Hepatocyte (in vitro differentiated cells): ENCODE measurements around the gene VWA2. TPM values are rescaled to one million over a fixed set of nuclear protein-coding genes. Genes with fewer than 3 reads are reported as not detected.
A peak's percentile ranks its signal among the peaks of the same experiment; 100 is the strongest.

Experiments
- DNase-seq: peaks from one replicate; pipeline ENCODE4 v3.0.0-alpha.2; 2016; ENCODE audit warnings: low spot score
- H2AFZ ChIP-seq: fragments of 200-600 bp; sonication (generic); 2 replicates; pipeline ENCODE4 v1.6.0; 2016; ENCODE audit warnings: antibody characterized with exemption, mild to moderate bottlenecking
- H3K27ac ChIP-seq: fragments of 200-600 bp; sonication (generic); 2 replicates; pipeline ENCODE4 v1.5.1; 2016; ENCODE audit warnings: mild to moderate bottlenecking
- H3K27me3 ChIP-seq: fragments of 200-600 bp; sonication (generic); 2 replicates; pipeline ENCODE4 v1.6.1; 2016
- H3K36me3 ChIP-seq: fragments of 200-600 bp; sonication (generic); replicated peaks from 2 replicates; pipeline ENCODE4 v1.5.1; 2016; ENCODE audit warnings: low read depth; ENCODE audit not compliant: insufficient read depth
- H3K4me1 ChIP-seq: fragments of 200-600 bp; sonication (generic); 2 replicates; pipeline ENCODE4 v1.5.1; 2016; ENCODE audit warnings: mild to moderate bottlenecking, moderate library complexity; ENCODE audit not compliant: insufficient read depth
- H3K4me2 ChIP-seq: fragments of 200-600 bp; sonication (generic); 2 replicates; pipeline ENCODE4 v1.6.0; 2016
- H3K4me3 ChIP-seq: fragments of 200-600 bp; sonication (generic); 2 replicates; pipeline ENCODE4 v1.5.1; 2016; ENCODE audit warnings: mild to moderate bottlenecking
- H3K79me2 ChIP-seq: fragments of 200-600 bp; sonication (generic); 2 replicates; pipeline ENCODE4 v1.6.0; 2017; ENCODE audit warnings: mild to moderate bottlenecking
- H3K9me2 ChIP-seq: fragments of 200-600 bp; sonication (generic); replicated peaks from 2 replicates; pipeline ENCODE4 v1.6.0; 2017; ENCODE audit warnings: mild to moderate bottlenecking; ENCODE audit not compliant: insufficient read depth
- H3K9me3 ChIP-seq: fragments of 200-600 bp; sonication (generic); 2 replicates; pipeline ENCODE4 v1.5.1; 2016; ENCODE audit warnings: low read depth, mild to moderate bottlenecking
- H4K20me1 ChIP-seq: fragments of 200-600 bp; sonication (generic); 2 replicates; pipeline ENCODE4 v1.6.0; 2016; ENCODE audit warnings: mild to moderate bottlenecking; ENCODE audit not compliant: insufficient read depth, poor library complexity, severe bottlenecking
- EZH2 ChIP-seq: fragments of 200-600 bp; sonication (generic); IDR thresholded peaks from 2 replicates; pipeline ENCODE4 v1.6.1; 2016; ENCODE audit warnings: antibody characterized with exemption, mild to moderate bottlenecking, borderline replicate concordance
- EZH2phosphoT487 ChIP-seq: fragments of 200-600 bp; sonication (generic); IDR thresholded peaks from one replicate; pipeline ENCODE4 v1.6.1; 2018; ENCODE audit warnings: antibody characterized with exemption, mild to moderate bottlenecking, low read depth, moderate library complexity; ENCODE audit not compliant: unreplicated experiment, severe bottlenecking
- WGBS: methylation state at CpG from one replicate; pipeline ENCODE4 v1.1.6; 2016; ENCODE audit warnings: low lambda C conversion rate; ENCODE audit errors: missing lambda C conversion rate; 5-methylcytosine and 5-hydroxymethylcytosine counted together
- polyA plus RNA-seq: library from polyadenylated mRNA; unstranded; fragments of >200 nt; fragmentation: Nextera tagmentation; extraction: Ambion mirVana; gene quantifications from 2 replicates; pipeline ENCODE4 v1.2.1, GENCODE V29; 2016
- total RNA-seq: library from RNA; depleted of rRNA; stranded (reverse); fragments of >200 nt; gene quantifications from 2 replicates; pipeline ENCODE4 v1.2.3, GENCODE V29; 2014
- TF ChIP-seq, protein P1 (sequence below): fragments of 200-600 bp; sonication (generic); IDR thresholded peaks from 2 replicates; pipeline ENCODE4 v1.5.1; 2016; ENCODE audit warnings: antibody characterized with exemption, mild to moderate bottlenecking; ENCODE audit not compliant: poor library complexity

The VWA2 gene
- total and polyA plus RNA-seq, 2 experiments from 2014 or later = 6.3 to 12.3 TPM

DNA sequence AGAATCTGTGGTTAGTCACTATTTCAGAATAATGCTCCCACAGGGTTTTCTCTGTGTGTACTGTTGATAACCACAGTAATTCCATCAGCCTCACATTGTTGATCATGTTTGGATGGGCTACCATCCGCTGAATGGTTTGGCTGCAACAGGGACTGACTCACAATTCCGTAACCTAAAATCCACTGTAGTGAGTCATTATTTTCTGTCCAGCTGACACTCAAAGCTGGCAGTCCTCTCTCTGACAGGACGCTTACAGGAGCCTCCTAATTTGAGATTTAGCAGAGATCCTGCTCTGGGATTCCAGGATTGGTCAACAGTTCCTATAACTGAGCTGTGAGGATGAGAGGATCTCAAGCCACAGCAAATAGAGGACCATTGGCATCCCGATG is 32.7 kb downstream of the VWA2 start:
- peak; percentile 44 for DNase-seq
- 45% methylated on average over 4 of the region's 4 CpGs for WGBS
- TF ChIP-seq, protein P1, sequence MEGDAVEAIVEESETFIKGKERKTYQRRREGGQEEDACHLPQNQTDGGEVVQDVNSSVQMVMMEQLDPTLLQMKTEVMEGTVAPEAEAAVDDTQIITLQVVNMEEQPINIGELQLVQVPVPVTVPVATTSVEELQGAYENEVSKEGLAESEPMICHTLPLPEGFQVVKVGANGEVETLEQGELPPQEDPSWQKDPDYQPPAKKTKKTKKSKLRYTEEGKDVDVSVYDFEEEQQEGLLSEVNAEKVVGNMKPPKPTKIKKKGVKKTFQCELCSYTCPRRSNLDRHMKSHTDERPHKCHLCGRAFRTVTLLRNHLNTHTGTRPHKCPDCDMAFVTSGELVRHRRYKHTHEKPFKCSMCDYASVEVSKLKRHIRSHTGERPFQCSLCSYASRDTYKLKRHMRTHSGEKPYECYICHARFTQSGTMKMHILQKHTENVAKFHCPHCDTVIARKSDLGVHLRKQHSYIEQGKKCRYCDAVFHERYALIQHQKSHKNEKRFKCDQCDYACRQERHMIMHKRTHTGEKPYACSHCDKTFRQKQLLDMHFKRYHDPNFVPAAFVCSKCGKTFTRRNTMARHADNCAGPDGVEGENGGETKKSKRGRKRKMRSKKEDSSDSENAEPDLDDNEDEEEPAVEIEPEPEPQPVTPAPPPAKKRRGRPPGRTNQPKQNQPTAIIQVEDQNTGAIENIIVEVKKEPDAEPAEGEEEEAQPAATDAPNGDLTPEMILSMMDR = no peak
- TF ChIP-seq EZH2phosphoT487 = no peak
- no peak for TF ChIP-seq EZH2

DNA sequence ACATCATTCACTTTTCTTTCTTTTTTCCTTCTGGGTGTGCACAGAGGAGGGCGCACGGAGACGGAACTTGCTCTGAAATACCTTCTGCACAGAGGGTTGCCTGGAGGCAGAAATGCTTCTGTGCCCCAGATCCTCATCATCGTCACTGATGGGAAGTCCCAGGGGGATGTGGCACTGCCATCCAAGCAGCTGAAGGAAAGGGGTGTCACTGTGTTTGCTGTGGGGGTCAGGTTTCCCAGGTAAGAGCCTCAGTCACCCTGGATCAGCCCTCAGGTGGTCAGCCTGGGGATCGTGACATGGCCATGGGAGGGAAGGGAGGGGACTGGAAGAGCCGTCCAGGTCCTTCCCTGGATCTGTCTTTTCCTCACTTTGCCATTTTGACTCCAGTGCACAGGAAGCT is 33.6 kb downstream of the VWA2 start:
- no peak overlapping the region for H3K27ac ChIP-seq
- H3K4me1 ChIP-seq = peaks cover 4% of the 10 kb centered on the region
- no peaks in the 10 kb centered on the region for H3K79me2 ChIP-seq
- TF ChIP-seq EZH2phosphoT487 (no peak), EZH2 (no peak)
- TF ChIP-seq, protein P1 = no peak
- H3K9me2 ChIP-seq = no peaks in the 10 kb centered on the region
- no peaks in the 10 kb centered on the region for H3K9me3 ChIP-seq
- no peak for DNase-seq
- no peaks in the 10 kb centered on the region for H3K36me3 ChIP-seq
- H4K20me1 ChIP-seq = no peaks in the 10 kb centered on the region
- H2AFZ ChIP-seq = no peak overlapping the region
- no peak overlapping the region for H3K4me2 ChIP-seq
- 91% methylated on average over 6 of the region's 6 CpGs for WGBS
- no peak overlapping the region for H3K4me3 ChIP-seq
- no peaks in the 10 kb centered on the region for H3K27me3 ChIP-seq

More for the DNA sequence above, 32.7 kb downstream of the VWA2 start:
- Histone ChIP-seq H2AFZ (no peak overlapping the region), H4K20me1 (no peaks in the 10 kb centered on the region), H3K27ac (peak overlapping the region; percentile 35), H3K79me2 (no peaks in the 10 kb centered on the region), H3K4me3 (no peak overlapping the region), H3K36me3 (no peaks in the 10 kb centered on the region), H3K27me3 (no peaks in the 10 kb centered on the region), H3K9me3 (no peaks in the 10 kb centered on the region), H3K4me1 (peaks cover 5% of the 10 kb centered on the region), H3K4me2 (no peak overlapping the region), H3K9me2 (no peaks in the 10 kb centered on the region)

GRCh38 chr10:114273910-114274309 is 34.9 kb downstream of the VWA2 start:
- no peak overlapping the region for H3K27ac ChIP-seq
- H3K27me3 ChIP-seq = no peaks in the 10 kb centered on the region
- TF ChIP-seq EZH2 = no peak
- no peak for TF ChIP-seq EZH2phosphoT487
- TF ChIP-seq, protein P1 = no peak
- no peaks in the 10 kb centered on the region for H3K9me3 ChIP-seq
- no peak overlapping the region for H2AFZ ChIP-seq
- 65% methylated on average over 3 of the region's 3 CpGs for WGBS
- no peaks in the 10 kb centered on the region for H3K9me2 ChIP-seq
- DNase-seq = no peak
- H3K79me2 ChIP-seq = no peaks in the 10 kb centered on the region
- no peaks in the 10 kb centered on the region for H4K20me1 ChIP-seq
- no peak overlapping the region for H3K4me2 ChIP-seq
- H3K4me3 ChIP-seq = no peak overlapping the region
- peaks cover 4% of the 10 kb centered on the region for H3K4me1 ChIP-seq
- H3K36me3 ChIP-seq = no peaks in the 10 kb centered on the region
